HL-60 (cell line): ENCODE results near the gene MSL2.

ENCODE experiments used
- DNase-seq, 2 experiments: peaks; one replicate each; pipeline ENCODE4 v3.0.0-alpha.2; 2010 to 2020; ENCODE audit warnings: low read depth in 1 of 2, low spot score in 1 of 2
- H3K27ac ChIP-seq: fragments of 250-450 bp; sonication (Bioruptor Pico); replicated peaks from 2 replicates; pipeline ENCODE4 v1.5.1; 2020; ENCODE audit warnings: mild to moderate bottlenecking, moderate library complexity
- H3K27me3 ChIP-seq: fragments of 250-450 bp; sonication (Bioruptor Pico); 2 replicates; pipeline ENCODE4 v1.5.1; 2021; ENCODE audit warnings: mild to moderate bottlenecking, moderate library complexity; ENCODE audit not compliant: insufficient read depth, poor library complexity, severe bottlenecking
- H3K4me3 ChIP-seq: replicated peaks from 2 replicates; pipeline ENCODE4 v1.5.1; 2011; ENCODE audit warnings: mild to moderate bottlenecking, control low read depth, low read length; ENCODE audit not compliant: insufficient read depth
- CTCF ChIP-seq: IDR thresholded peaks from one replicate; pipeline ENCODE4 v1.5.1; 2011; ENCODE audit warnings: low read length, control low read depth, inconsistent platforms; ENCODE audit not compliant: insufficient read depth
- GABPA ChIP-seq: IDR thresholded peaks from 2 replicates; pipeline ENCODE4 v1.6.1; 2012; ENCODE audit warnings: low read depth
- POLR2AphosphoS5 ChIP-seq: IDR thresholded peaks from 2 replicates; pipeline ENCODE4 v1.6.1; 2012; ENCODE audit warnings: low read depth
- REST ChIP-seq: IDR thresholded peaks from 2 replicates; pipeline ENCODE4 v1.6.1; 2012; ENCODE audit warnings: low read depth; ENCODE audit not compliant: insufficient replicate concordance
- SPI1 ChIP-seq: IDR thresholded peaks from 2 replicates; pipeline ENCODE4 v1.6.1; 2012; ENCODE audit warnings: low read depth, mild to moderate bottlenecking, borderline replicate concordance

MSL2 gene

GRCh38 chr3:136237103-136237502, 41.0 kb upstream of the MSL2 start:
- DNase-seq = no peak
- TF ChIP-seq GABPA (no peak), CTCF (no peak), POLR2AphosphoS5 (no peak), REST (no peak), SPI1 (no peak)
- H3K27me3 ChIP-seq = no peaks in the 10 kb centered on the region
- H3K27ac ChIP-seq = no peak overlapping the region
- H3K4me3 ChIP-seq = no peak overlapping the region

- H3K4me3 ChIP-seq = no peak overlapping the region
- no peak for DNase-seq
- no peaks in the 10 kb centered on the region for H3K27me3 ChIP-seq
- TF ChIP-seq REST = no peak
- TF ChIP-seq SPI1 = no peak
- TF ChIP-seq POLR2AphosphoS5 = no peak
- TF ChIP-seq CTCF = no peak
- no peak for TF ChIP-seq GABPA
- no peak overlapping the region for H3K27ac ChIP-seq
Measured at GRCh38 chr3:136236109-136236508, 40.0 kb upstream of the MSL2 start.

- no peak for DNase-seq
- Histone ChIP-seq H3K27ac (no peak overlapping the region), H3K4me3 (no peak overlapping the region), H3K27me3 (no peaks in the 10 kb centered on the region)
- TF ChIP-seq POLR2AphosphoS5 (no peak), REST (no peak), GABPA (no peak), SPI1 (no peak), CTCF (no peak)
Measured at GRCh38 chr3:136235545-136235944, 39.4 kb upstream of the MSL2 start.
